Muscle of leg (tissue), 11 donors: ENCODE results near the gene BRMS1L. TPM values are rescaled to one million over a fixed set of nuclear protein-coding genes. Genes with fewer than 3 reads are reported as not detected.
"Not testable (repeated sequence)": the region's sequence is repeated elsewhere in the genome, so short reads cannot be mapped to it uniquely, and the experiment has no call there.

Experiments
- DNase-seq: peaks from one replicate; pipeline ENCODE4 v3.0.0; 2013
- H3K27ac ChIP-seq: one replicate; pipeline ENCODE4 v1.5.1; 2013; ENCODE audit warnings: mild to moderate bottlenecking, low read length, control low read depth
- H3K27me3 ChIP-seq: one replicate; pipeline ENCODE4 v1.6.1; 2013; ENCODE audit warnings: low read length; ENCODE audit not compliant: control insufficient read depth, insufficient read depth
- H3K36me3 ChIP-seq: one replicate; pipeline ENCODE4 v1.6.1; 2013; ENCODE audit warnings: low read length; ENCODE audit not compliant: control insufficient read depth, insufficient read depth
- H3K4me1 ChIP-seq: one replicate; pipeline ENCODE4 v1.6.1; 2013; ENCODE audit warnings: low read length; ENCODE audit not compliant: control insufficient read depth, insufficient read depth
- H3K4me3 ChIP-seq: one replicate; pipeline ENCODE4 v1.5.1; 2013; ENCODE audit warnings: low read length, control low read depth
- H3K9me3 ChIP-seq: replicated peaks from 2 replicates; pipeline ENCODE4 v1.6.1; 2013; ENCODE audit warnings: low read depth, low read length; ENCODE audit not compliant: control insufficient read depth
- WGBS: methylation state at CpG from one replicate; pipeline ENCODE4 v1.1.5; 2013; ENCODE audit warnings: missing lambda C conversion rate; ENCODE audit not compliant: insufficient coverage; 5-methylcytosine and 5-hydroxymethylcytosine counted together
- polyA plus RNA-seq, 8 donors: library from polyadenylated mRNA; unstranded; fragments of 120-200 nt; gene quantifications; one replicate each; pipeline versions ENCODE4 v1.2.1 to v1.2.3, GENCODE V29; 2013; ENCODE audit warnings: inconsistent platforms in 1 of 8, low replicate concordance in 1 of 8; ENCODE audit not compliant: insufficient read length in 8 of 8, insufficient read depth in 1 of 8
- total RNA-seq: library from RNA; stranded (reverse); fragments of 120-200 nt; gene quantifications from one replicate; pipeline ENCODE4 v1.2.4, GENCODE V29; 2013

Gene BRMS1L
- total and polyA plus RNA-seq, 9 donors = 9.0 to 21.1 (median 18.7) TPM

DNA sequence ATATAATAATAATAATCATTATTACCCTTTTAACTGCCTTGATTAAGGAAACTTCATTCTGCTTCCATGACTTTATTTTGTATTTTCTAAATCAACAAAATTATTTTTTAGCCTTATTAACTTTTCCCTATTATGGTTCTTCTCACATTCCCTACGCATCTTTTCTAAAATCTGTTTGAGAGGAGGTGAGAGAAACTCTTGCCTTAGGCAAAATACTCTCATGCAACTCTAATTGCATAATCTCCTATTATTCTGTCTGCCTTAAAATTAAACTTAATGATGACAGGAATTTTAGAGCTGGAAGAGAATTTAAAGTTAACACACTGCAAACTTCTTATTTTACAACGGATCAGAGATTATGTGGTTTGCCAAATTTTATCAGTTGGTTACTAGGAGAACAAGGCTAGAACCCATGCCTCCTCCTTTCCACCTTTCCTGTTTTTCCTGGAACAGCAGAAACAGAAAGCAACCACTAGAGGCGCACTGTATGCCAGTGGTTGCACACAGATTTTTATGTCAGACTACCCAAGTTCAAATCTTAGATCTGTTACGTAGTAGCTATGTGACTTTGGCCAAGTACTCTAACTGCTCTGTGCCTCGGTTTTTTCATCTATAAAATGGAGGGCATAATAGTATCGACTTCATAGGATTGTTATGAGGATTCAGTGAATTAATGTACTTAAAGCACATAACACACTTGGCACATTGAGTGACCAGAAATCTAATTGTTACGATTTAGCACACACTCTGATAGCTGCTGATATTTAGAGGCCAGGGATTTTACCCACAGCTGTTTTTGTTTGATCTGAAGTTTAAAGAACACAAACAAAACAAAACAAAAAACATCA, 4.3 kb upstream of the BRMS1L start:
- no peaks in the 10 kb centered on the region for H3K36me3 ChIP-seq
- no peaks in the 10 kb centered on the region for H3K9me3 ChIP-seq
- no peaks in the 10 kb centered on the region for H3K4me1 ChIP-seq
- 17% methylated on average over 1 of the region's 7 CpGs for WGBS
- no peak overlapping the region for H3K27ac ChIP-seq
- DNase-seq = peak; percentile 29
- H3K4me3 ChIP-seq = no peak overlapping the region
- H3K27me3 ChIP-seq = no peaks in the 10 kb centered on the region

DNA sequence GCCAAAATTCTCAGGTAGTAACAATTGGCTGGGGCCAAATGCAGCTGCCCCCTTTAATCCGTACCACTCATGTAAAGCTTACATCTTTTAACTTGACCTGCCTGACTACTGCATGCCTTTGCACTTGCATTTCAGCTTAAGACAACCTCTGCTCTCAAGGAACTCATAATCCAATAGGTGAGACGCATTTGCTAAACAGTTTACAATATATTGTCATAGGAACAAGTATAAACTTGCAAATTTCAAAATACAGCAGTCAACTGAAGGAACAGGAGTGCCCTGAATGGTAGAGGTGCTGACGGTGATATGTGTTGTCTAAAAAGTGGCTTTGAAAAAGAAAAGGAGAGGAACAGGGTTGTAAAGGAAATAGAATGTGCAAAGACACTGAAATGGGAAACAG, 3.6 kb upstream of the BRMS1L start:
- WGBS = 85% methylated on average over 1 of the region's 3 CpGs
- H3K36me3 ChIP-seq = no peaks in the 10 kb centered on the region
- H3K4me3 ChIP-seq = no peak overlapping the region
- H3K9me3 ChIP-seq = no peaks in the 10 kb centered on the region
- no peaks in the 10 kb centered on the region for H3K27me3 ChIP-seq
- H3K4me1 ChIP-seq = no peaks in the 10 kb centered on the region
- H3K27ac ChIP-seq = no peak overlapping the region
- DNase-seq = no peak

DNA sequence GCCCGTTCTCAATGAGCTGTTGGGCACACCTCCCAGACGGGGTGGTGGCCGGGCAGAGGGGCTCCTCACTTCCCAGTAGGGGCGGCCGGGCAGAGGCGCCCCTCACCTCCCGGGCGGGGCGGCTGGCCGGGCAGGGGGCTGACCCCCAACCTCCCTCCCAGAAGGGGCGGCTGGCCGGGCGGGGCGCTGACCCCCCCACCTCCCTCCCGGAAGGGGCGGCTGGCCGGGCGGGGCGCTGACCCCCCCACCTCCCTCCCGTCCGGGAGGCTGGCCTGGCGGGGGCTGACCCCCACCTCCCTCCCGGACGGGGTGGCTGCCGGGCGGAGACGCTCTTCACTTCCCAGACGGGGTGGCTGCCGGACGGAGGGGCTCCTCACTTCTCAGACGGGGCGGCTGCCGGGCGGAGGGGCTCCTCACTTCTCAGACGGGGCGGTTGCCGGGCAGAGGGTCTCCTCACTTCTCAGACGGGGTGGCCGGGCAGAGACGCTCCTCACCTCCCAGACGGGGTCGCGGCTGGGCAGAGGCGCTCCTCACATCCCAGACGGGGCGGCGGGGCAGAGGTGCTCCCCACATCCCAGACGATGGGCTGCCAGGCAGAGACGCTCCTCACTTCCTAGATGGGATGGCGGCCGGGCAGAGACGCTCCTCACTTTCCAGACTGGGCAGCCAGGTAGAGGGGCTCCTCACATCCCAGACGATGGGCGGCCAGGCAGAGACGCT, 1.5 kb upstream of the BRMS1L start:
- not testable (repeated sequence) for H3K27ac ChIP-seq, H3K9me3 ChIP-seq, H3K36me3 ChIP-seq, H3K27me3 ChIP-seq, H3K4me3 ChIP-seq, DNase-seq, H3K4me1 ChIP-seq
- 40% methylated on average over 3 of the region's 55 CpGs for WGBS

DNA sequence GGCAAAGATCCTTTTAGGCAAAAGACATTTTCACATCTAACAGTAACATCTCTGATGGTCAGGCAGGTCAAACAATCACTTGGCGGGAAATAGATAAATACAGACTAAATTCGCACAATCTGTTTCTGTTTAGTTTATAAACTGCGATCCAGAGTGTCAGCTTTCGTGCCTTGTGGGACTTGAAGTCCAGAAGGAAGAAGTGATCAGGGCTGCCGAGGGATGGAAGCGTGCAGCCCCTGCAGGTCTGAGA, 245 bp upstream of the BRMS1L start:
- DNase-seq = no peak
- WGBS = 0% methylated on average over 4 of the region's 6 CpGs
- peak overlapping the region; percentile 35 for H3K4me3 ChIP-seq
- no peaks in the 10 kb centered on the region for H3K36me3 ChIP-seq
- H3K27me3 ChIP-seq = no peaks in the 10 kb centered on the region
- H3K27ac ChIP-seq = peak overlapping the region; percentile 32
- H3K9me3 ChIP-seq = no peaks in the 10 kb centered on the region
- H3K4me1 ChIP-seq = no peaks in the 10 kb centered on the region

DNA sequence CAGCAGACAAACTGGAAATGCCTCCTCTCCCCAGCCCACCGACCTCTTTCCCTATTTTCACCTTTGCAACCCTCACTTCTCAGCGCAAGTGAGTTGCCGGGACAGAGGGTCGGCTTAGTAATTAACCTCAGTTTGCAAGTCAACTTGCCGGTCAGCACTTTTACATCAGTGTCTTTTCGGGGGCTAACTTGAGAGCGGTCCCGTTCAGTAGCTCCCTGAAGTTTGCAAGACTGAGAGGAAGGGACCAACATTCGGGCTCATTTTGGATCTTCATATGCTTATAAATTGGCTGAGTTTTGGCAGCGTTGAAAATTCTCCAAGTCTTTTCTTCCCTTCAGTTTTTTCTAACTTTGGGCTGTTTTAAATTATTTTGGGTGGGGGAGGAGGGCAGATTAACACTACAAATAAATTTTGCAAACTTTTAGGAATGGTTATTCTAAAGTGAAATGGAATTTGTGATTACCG, 846 bp downstream of the BRMS1L start:
- H3K36me3 ChIP-seq = peaks cover 5% of the 10 kb centered on the region
- peak; percentile 57 for DNase-seq
- peak overlapping the region; percentile 100 for H3K27ac ChIP-seq
- peak overlapping the region; percentile 95 for H3K4me3 ChIP-seq
- no peaks in the 10 kb centered on the region for H3K9me3 ChIP-seq
- no peaks in the 10 kb centered on the region for H3K27me3 ChIP-seq
- 0% methylated on average over 4 of the region's 11 CpGs for WGBS
- H3K4me1 ChIP-seq = no peaks in the 10 kb centered on the region

DNA sequence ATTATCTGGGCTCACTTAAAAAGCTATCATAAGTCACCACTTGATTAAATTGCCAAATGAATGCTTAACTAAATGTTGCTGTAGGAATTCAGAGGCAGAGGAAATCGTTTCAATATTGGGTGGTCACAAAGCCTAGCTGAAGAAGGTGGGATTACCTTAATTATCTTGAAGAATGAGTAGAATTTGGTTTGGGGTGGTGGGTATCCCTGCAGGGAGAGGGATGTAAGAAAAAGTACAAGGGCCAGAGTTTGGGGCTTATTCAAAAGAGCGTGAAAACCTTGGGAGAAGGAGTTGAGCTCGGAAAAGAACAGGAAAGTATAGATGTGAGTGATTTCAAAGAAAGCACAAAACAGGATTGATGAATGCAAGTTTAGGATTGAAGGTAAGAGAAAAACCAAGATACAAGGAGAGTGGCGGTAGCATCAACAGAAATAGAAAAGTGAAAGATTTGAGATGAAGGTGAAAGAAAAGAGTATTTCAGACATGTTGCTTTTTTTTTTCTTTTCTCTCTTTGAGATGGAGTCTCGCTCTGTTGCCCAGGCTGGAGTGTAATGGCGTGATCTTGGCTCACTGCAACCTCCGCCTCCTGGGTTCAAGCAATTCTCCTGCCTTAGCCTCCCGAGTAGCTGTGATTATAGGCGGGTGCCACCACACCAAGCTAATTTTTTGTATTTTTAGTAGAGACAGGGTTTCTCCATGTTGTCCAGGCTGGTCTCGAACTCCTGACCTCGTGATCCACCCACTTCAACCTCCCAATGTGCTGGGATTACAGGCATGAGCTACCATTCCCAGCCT, 1.7 kb downstream of the BRMS1L start:
- Histone ChIP-seq H3K4me1 (no peaks in the 10 kb centered on the region), H3K27me3 (no peaks in the 10 kb centered on the region), H3K27ac (no peak overlapping the region), H3K4me3 (no peak overlapping the region), H3K36me3 (peaks cover 5% of the 10 kb centered on the region), H3K9me3 (no peaks in the 10 kb centered on the region)
- no peak for DNase-seq
- 64% methylated on average over 3 of the region's 11 CpGs for WGBS

DNA sequence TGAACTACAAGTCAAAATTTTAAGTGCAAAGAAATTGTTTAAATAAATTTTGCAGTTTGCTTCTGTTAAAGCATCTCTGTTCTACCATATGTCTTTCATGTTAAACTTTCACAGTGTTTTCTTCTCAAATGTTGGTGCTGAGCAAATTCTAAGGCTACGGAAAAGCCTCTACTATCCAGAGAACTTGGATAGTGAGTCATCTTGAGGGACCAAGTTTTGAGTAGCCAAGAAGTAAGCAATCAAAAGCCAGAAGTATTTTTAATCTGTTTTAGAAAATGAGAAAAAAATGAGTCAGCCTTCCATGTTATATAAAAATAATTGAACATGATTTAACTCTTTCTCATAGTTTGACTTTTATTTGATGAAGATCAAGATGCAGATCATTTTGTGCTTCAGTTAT, 3.3 kb downstream of the BRMS1L start:
- no CpG with 5 or more reads among the region's 1 CpG for WGBS
- no peak for DNase-seq
- Histone ChIP-seq H3K27me3 (no peaks in the 10 kb centered on the region), H3K27ac (no peak overlapping the region), H3K4me1 (no peaks in the 10 kb centered on the region), H3K36me3 (peaks cover 5% of the 10 kb centered on the region), H3K9me3 (no peaks in the 10 kb centered on the region), H3K4me3 (no peak overlapping the region)

DNA sequence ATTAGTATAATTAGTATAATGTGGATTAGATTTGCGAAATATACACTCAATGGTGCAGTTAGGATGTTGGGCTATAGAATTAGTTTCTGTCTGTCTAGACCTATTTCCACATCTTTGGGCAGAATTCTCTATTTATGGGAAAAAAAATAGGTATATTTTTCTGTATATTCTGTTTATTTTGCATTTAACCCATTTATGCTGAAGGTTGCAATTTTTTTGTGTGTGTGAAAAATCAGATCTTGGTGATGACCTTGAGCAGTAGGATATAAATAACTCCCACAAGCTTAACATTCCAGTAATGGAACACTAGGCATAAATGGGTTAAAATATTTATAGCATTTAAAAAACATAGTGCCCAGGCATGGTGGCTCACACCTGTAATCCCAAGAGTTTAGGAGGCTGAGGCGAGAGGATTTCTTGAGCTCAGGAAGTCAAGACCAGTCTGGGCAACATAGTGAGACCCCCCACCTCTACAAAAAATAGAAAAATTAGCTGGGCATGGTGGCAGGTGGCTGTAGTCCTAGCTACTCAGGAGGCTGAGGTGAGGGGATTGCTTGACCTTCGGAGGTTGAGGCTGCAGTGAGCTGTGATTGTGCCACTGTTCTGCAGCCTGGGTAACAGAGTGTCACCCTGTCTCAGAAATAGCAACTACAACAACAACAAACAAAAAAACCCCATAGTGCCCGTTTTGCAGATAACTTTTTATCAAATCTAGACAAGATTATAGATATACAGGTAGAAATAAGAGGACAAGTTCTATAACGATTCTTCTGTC, 9.3 kb downstream of the BRMS1L start:
- peaks cover 2% of the 10 kb centered on the region for H3K9me3 ChIP-seq
- no peaks in the 10 kb centered on the region for H3K4me1 ChIP-seq
- H3K27ac ChIP-seq = no peak overlapping the region
- H3K36me3 ChIP-seq = peaks cover 25% of the 10 kb centered on the region
- WGBS = no CpG with 5 or more reads among the region's 5 CpGs
- no peak for DNase-seq
- H3K4me3 ChIP-seq = no peak overlapping the region
- no peaks in the 10 kb centered on the region for H3K27me3 ChIP-seq

DNA sequence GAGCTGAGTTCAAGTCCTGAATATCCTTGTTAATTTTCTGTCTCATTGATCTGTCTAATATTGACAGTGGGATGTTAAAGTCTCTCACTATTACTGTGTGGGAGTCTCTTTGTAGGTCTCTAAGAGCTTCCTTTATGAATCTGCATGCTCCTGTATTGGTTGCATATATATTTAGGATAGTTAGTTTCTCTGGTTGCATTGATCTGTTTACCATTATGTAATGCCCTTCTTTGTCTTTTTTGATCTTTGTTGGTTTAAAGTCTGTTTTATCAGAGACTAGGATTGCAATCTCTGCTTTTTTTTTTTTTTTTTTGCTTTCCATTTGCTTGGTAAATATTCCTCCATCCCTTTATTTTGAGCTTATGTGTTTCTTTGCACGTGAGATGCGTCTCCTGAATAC, 15.6 kb downstream of the BRMS1L start:
- H3K9me3 ChIP-seq = peaks cover 12% of the 10 kb centered on the region
- H3K4me1 ChIP-seq, DNase-seq, H3K4me3 ChIP-seq, H3K27ac ChIP-seq, H3K27me3 ChIP-seq: not testable (repeated sequence)
- H3K36me3 ChIP-seq = peaks cover 24% of the 10 kb centered on the region
- no CpG with 5 or more reads among the region's 2 CpGs for WGBS
